K562 (cell line): ENCODE results near the gene ZBTB33. TPM values are rescaled to one million over a fixed set of nuclear protein-coding genes. Genes with fewer than 3 reads are reported as not detected.

Experiments used
- ARID1B ChIP-seq: fragments of 450-650 bp; IDR thresholded peaks from 2 replicates; pipeline ENCODE4 v1.6.1; 2016; ENCODE audit warnings: antibody characterized with exemption, mild to moderate bottlenecking, inconsistent platforms
- GABPA ChIP-seq: fragments of 200-800 bp; sonication (Bioruptor generic); conservative IDR thresholded peaks from 2 replicates; pipeline ENCODE4 v1.6.1; 2016; ENCODE audit warnings: low read depth, missing genetic modification characterization, missing compliant biosample characterization
- GATA2 ChIP-seq: sonication (generic); formaldehyde crosslinking; IDR thresholded peaks from 2 replicates; pipeline ENCODE4 v1.4.0; 2020; ENCODE audit warnings: mild to moderate bottlenecking, missing genetic modification reagents
- PCBP2 ChIP-seq: fragments of 200-400 bp; formaldehyde crosslinking; IDR thresholded peaks from 2 replicates; pipeline ENCODE4 v1.6.1; 2018; ENCODE audit warnings: low read length, low read depth, mild to moderate bottlenecking, moderate library complexity; ENCODE audit not compliant: poor library complexity, severe bottlenecking
- POLR2A ChIP-seq: fragments of 450-650 bp; conservative IDR thresholded peaks from 2 replicates; pipeline ENCODE4 v1.6.1; 2016
- POLR2AphosphoS5 ChIP-seq: IDR thresholded peaks from 2 replicates; pipeline ENCODE4 v1.6.1; 2011; ENCODE audit warnings: mild to moderate bottlenecking, low read depth, low read length, moderate library complexity; ENCODE audit not compliant: control insufficient read depth, insufficient read depth
- RFX5 ChIP-seq: IDR thresholded peaks from 2 replicates; pipeline ENCODE4 v1.6.1; 2011; ENCODE audit warnings: low read depth, mild to moderate bottlenecking, improper control_type of control experiment, low read length
- SOX6 ChIP-seq: fragments of 450-650 bp; IDR thresholded peaks from 2 replicates; pipeline ENCODE4 v1.6.1; 2014; ENCODE audit warnings: mild to moderate bottlenecking
- TEAD4 ChIP-seq, 2 experiments: sonication (generic) in 1 of 2; formaldehyde crosslinking in 1 of 2; IDR thresholded peaks; 2 replicates each; pipeline versions ENCODE4 v1.6.1 to v1.8.0; 2012 to 2022; ENCODE audit warnings: borderline replicate concordance in 1 of 2, inconsistent platforms in 1 of 2, low read length in 1 of 2, mild to moderate bottlenecking in 1 of 2, missing genetic modification reagents in 1 of 2
- ZNF780A ChIP-seq: fragments of 250-450 bp; sonication (Bioruptor Pico); IDR thresholded peaks from 2 replicates; pipeline ENCODE4 v1.5.0; 2021; ENCODE audit warnings: mild to moderate bottlenecking
- ZSCAN29 ChIP-seq: fragments of 450-650 bp; IDR thresholded peaks from 2 replicates; pipeline ENCODE4 v1.6.1; 2017
- polyA plus RNA-seq, 8 experiments: library from polyadenylated mRNA; depleted of rRNA in 4 of 8; stranded (reverse) in 5 of 8; unstranded in 3 of 8; fragments of >200 nt; fragmentation: Nextera tagmentation in 2 of 8; fragmentation: Illumina TruSeq in 1 of 8; extraction: Ambion mirVana in 2 of 8; extraction: Trizol in 1 of 8; gene quantifications; 2 replicates each; pipeline versions ENCODE4 v1.2.1 to v1.2.3, GENCODE V29; 2011 to 2014; ENCODE audit warnings: inconsistent platforms in 1 of 8, missing spikeins in 1 of 8
- total RNA-seq, 7 experiments: library from RNA; depleted of rRNA in 6 of 7; stranded (reverse); fragments of >200 nt in 6 of 7; fragmentation: Illumina TruSeq in 2 of 7; extraction: Trizol in 2 of 7; gene quantifications; 2 replicates each; pipeline versions ENCODE4 v1.2.1 to v1.2.3, GENCODE V29; 2011 to 2021; ENCODE audit warnings: low replicate concordance in 1 of 7
- TF ChIP-seq, protein P1 (sequence below): fragments of 250-450 bp; sonication (Bioruptor Pico); IDR thresholded peaks from 2 replicates; pipeline ENCODE4 v1.4.0; 2020; ENCODE audit warnings: mild to moderate bottlenecking, moderate library complexity, borderline replicate concordance
- TF ChIP-seq, protein P2 (sequence below): sonication (generic); formaldehyde crosslinking; IDR thresholded peaks from 2 replicates; pipeline ENCODE4 v1.8.1; 2023; ENCODE audit warnings: mild to moderate bottlenecking, missing genetic modification reagents
- TF ChIP-seq, protein P3 (sequence below): sonication (generic); formaldehyde crosslinking; IDR thresholded peaks from 2 replicates; pipeline ENCODE4 v1.8.0; 2022; ENCODE audit warnings: mild to moderate bottlenecking, missing genetic modification reagents, borderline replicate concordance

The ZBTB33 gene
- total and polyA plus RNA-seq, 9 of the 15 experiments (the other 6 are each of a cell fraction or from before 2014, with no cell fraction given) = 5.6 to 29.8 (median 15.6) TPM

DNA sequence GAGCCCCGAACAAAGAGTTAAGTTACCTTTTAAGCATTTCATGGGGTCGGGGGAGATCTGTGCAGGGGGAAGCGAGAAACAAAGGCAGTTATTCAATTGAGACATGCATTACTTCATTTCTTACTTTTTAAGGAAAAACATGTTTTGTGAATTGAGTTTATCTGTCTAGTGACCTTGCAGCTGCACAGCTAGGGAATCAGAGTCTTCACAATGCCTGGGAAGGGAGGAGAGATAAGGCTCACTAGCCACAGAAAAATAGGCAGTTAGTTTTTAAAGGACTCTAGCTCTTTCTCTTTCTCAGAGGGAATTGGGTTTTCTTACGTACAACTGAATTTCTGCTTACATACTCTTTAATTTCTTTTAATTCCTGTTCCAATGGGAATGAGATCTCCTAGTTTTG is 26.2 kb upstream of the ZBTB33 start (continued):
- TF ChIP-seq, protein P1, sequence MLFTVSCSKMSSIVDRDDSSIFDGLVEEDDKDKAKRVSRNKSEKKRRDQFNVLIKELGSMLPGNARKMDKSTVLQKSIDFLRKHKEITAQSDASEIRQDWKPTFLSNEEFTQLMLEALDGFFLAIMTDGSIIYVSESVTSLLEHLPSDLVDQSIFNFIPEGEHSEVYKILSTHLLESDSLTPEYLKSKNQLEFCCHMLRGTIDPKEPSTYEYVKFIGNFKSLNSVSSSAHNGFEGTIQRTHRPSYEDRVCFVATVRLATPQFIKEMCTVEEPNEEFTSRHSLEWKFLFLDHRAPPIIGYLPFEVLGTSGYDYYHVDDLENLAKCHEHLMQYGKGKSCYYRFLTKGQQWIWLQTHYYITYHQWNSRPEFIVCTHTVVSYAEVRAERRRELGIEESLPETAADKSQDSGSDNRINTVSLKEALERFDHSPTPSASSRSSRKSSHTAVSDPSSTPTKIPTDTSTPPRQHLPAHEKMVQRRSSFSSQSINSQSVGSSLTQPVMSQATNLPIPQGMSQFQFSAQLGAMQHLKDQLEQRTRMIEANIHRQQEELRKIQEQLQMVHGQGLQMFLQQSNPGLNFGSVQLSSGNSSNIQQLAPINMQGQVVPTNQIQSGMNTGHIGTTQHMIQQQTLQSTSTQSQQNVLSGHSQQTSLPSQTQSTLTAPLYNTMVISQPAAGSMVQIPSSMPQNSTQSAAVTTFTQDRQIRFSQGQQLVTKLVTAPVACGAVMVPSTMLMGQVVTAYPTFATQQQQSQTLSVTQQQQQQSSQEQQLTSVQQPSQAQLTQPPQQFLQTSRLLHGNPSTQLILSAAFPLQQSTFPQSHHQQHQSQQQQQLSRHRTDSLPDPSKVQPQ (CRISPR knock-in tag) = no peak
- TF ChIP-seq RFX5 (no peak), SOX6 (no peak), ARID1B (peak; percentile 61), GATA2 (CRISPR knock-in tag) (peak; percentile 83), ZNF780A (CRISPR knock-in tag) (no peak), GABPA (no peak), POLR2A (no peak), PCBP2 (no peak), POLR2AphosphoS5 (peak; percentile 29; the same call in 1 of the 2 replicates), ZSCAN29 (no peak), TEAD4 (IDR thresholded peaks at IDR 0.05; ENCODE audit: low read length) (peak; percentile 62), TEAD4 (CRISPR knock-in tag; IDR thresholded peaks at IDR 0.05; ENCODE audit: borderline replicate concordance) (no peak)
- TF ChIP-seq, protein P2, sequence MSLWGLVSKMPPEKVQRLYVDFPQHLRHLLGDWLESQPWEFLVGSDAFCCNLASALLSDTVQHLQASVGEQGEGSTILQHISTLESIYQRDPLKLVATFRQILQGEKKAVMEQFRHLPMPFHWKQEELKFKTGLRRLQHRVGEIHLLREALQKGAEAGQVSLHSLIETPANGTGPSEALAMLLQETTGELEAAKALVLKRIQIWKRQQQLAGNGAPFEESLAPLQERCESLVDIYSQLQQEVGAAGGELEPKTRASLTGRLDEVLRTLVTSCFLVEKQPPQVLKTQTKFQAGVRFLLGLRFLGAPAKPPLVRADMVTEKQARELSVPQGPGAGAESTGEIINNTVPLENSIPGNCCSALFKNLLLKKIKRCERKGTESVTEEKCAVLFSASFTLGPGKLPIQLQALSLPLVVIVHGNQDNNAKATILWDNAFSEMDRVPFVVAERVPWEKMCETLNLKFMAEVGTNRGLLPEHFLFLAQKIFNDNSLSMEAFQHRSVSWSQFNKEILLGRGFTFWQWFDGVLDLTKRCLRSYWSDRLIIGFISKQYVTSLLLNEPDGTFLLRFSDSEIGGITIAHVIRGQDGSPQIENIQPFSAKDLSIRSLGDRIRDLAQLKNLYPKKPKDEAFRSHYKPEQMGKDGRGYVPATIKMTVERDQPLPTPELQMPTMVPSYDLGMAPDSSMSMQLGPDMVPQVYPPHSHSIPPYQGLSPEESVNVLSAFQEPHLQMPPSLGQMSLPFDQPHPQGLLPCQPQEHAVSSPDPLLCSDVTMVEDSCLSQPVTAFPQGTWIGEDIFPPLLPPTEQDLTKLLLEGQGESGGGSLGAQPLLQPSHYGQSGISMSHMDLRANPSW (CRISPR knock-in tag) = no peak
- TF ChIP-seq, protein P3, sequence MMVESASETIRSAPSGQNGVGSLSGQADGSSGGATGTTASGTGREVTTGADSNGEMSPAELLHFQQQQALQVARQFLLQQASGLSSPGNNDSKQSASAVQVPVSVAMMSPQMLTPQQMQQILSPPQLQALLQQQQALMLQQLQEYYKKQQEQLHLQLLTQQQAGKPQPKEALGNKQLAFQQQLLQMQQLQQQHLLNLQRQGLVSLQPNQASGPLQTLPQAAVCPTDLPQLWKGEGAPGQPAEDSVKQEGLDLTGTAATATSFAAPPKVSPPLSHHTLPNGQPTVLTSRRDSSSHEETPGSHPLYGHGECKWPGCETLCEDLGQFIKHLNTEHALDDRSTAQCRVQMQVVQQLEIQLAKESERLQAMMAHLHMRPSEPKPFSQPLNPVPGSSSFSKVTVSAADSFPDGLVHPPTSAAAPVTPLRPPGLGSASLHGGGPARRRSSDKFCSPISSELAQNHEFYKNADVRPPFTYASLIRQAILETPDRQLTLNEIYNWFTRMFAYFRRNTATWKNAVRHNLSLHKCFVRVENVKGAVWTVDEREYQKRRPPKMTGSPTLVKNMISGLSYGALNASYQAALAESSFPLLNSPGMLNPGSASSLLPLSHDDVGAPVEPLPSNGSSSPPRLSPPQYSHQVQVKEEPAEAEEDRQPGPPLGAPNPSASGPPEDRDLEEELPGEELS (CRISPR knock-in tag) = no peak
